Fibroblast of skin of left quadriceps (primary cell): Measurements from ENCODE around the gene CX3CL1.
"Not testable (repeated sequence)": the region's sequence is repeated elsewhere in the genome, so short reads cannot be mapped to it uniquely, and the experiment has no call there.

Experiments used
- DNase-seq, 2 experiments: peaks; one replicate each; pipeline ENCODE4 v3.0.0-alpha.2; 2013; ENCODE audit warnings: low read depth in 2 of 2

Gene CX3CL1

DNA sequence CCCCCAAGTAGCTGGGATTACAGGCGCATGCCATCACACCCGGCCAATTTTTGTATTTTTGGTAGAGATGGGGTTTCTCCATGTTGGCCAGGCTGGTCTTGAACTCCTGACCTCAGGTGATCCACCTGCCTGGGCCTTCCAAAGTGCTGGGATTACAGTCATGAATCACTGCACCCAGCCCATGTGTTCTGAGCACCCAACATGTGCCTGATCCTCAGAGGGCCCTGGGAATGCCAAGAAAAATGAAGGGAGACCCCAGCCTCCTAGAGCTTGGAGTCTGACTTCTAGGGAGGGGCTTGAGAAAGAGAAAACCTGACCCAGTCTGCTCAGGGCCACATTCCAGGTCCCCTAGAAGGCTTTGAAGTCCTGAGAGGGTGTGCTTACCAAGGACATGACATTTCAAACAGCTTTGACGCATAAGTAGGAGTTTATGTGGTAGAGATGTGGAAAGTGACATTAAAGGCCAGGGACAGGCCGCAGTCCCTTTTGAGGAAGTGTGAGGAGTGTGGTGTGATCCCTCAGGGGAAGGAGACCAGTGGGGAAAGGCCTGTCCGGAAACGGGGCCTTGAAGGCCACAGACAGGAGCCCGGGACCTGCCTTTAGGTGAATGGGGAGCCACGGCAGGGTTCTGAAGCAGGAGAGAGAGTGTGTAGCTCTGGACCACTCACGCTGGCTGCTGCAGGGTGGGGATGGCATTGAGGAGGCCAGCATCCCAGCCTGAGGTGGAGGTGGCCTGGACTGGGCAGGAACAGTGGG lies 14.8 kb upstream of the CX3CL1 start:
- no peak for DNase-seq

DNA sequence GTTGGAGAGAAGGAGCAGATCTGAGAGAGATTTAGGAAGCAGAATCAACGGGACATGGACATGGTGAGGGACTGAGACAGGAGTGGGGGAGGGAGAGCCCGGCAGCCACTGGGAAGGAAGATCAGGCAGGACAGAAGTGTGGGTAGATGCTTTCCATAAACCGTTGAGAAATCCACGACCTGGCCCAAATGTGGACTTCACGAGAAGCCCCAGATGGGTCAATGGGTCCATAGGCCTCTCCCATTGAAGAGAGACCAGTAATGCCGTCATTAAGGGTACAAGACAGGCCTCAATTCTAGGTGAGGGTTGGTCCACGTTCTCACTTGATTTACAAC lies 14.2 kb upstream of the CX3CL1 start:
- DNase-seq, result no peak

DNA sequence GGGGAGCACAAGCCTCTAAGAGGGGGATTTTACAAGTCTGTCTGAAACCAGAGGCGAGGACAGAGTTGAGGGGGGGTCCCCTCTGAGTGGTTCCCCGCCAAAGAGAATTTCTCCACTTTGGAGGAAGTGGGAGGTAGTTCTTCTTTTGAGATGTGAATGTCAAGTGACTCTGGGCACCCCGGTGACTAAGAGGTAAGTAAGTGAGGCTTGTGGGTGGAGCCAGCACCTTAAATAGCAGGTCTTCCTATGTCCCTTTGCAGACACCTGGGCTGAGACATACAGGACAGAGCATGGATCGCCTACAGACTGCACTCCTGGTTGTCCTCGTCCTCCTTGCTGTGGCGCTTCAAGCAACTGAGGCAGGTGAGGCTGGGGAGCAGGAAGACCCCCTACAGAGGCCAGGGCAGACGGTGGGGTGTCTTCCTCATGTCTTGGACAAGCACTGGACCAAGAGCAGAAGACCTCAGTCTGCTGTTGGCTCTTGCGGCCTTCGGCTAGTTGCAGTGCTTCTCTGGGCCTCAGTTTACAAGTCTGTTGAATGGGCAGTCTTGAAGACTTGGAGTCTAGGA lies 13.7 kb upstream of the CX3CL1 start, which contains the start of gene CCL22:
Gene CCL22, plus strand, starts transcription at position 257 of the 569 bp plus-strand sequence. Its CDS starts 34 bp downstream, at position 291.
- DNase-seq, result no peak

DNA sequence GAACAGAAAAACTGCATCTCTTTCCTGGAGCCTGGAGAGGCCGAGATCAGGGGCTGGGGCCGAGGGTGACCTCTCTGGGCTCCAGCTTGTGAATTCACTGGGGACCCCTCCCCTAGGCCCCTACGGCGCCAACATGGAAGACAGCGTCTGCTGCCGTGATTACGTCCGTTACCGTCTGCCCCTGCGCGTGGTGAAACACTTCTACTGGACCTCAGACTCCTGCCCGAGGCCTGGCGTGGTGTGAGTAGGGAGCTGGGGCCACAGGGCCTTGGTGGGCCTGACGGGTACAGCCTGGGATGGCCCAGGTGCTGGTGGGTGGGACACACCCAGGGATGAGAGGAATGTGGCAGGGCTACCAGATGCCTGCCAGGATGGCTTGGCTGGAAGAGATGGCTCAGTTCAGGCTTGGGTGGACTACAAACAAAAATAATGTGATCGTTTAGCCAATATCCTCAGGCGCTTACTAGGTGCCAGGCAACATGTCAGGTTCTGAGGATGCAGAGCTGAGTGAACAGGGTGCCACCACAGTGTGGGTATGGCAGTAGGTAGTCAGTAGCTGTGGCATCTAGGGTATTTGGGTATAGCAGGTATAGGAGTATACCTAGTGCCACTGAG lies 11.9 kb upstream of the CX3CL1 start:
- DNase-seq, result no peak

DNA sequence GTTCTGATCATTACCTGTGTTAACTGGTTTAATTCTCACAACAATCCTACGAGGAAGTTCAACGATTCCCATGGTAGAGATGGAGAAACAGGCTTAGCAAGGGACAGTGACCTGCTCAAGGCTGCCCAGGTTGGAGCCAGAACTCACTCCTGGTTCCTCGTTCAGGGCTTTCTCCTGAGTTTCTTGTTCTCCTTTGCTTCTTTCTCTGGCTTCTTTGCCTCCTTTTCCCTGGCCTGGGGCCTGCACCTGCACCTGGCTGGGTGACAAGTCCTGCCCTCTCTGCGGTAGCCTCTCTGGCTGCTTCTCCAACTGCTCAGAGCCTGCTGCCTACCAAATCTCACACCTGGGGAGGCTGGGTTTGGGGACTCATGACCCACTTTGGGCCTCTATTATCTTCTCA lies 10.9 kb upstream of the CX3CL1 start:
- DNase-seq, result no peak

DNA sequence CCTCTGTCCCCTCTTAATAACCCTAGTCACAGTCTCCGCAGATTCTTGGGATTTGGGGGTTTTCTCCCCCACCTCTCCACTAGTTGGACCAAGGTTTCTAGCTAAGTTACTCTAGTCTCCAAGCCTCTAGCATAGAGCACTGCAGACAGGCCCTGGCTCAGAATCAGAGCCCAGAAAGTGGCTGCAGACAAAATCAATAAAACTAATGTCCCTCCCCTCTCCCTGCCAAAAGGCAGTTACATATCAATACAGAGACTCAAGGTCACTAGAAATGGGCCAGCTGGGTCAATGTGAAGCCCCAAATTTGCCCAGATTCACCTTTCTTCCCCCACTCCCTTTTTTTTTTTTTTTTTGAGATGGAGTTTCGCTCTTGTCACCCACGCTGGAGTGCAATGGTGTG lies 8.1 kb upstream of the CX3CL1 start:
- DNase-seq, result no peak

DNA sequence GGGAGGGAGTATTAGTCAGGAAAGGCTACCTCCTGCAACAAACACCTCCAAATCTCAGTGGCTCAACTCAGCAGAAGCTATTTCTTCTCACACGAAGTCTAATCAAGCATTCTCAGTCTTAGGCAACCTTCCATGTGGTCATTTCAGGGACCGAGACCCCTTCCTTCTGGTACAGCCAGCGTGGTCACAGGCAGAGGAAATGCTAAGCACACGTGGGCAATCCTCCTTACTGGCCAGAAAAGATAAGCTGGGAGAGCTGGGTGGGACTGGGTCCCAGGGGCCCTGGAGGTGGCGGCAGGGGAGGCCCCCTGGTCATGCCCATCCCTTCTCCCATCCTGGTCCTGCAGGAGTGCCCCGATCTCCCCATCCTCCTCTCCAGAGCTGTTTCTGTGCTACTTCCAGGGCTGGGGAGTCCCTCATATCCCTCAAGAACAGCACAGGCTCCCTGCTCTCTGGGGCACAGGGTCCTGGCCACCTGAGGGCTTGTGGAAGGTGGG lies 5.7 kb upstream of the CX3CL1 start:
- DNase-seq, result no peak

DNA sequence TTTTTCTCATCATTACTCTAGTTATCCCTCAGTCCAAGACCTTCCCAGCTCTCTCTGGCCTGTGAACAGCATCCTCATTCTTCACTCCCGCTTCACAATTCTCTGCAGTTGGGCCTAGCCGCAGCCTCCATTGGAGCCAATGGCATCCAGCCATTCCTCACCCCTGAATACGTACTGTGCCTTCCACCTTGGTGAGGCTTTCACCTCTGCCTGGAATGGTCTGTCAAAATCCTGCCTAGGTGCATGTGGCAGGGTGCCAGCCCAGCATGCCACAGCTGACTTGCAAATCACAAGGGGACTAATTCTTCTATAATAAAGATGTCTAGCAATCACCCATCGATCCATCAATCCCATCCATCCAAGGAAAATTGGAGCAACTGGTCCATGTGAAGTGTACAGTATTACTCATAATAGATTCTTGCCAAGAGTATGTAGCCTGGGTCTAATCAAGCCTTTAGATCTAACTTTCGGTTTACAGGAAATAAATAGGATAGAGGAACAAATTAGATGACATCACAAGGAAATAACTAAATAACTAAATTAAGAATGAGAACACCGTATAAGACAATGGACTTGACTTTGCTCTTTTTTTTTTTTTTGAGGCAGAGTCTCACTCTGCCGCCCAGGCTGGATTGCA lies 5.1 kb upstream of the CX3CL1 start:
- no peak for DNase-seq

DNA sequence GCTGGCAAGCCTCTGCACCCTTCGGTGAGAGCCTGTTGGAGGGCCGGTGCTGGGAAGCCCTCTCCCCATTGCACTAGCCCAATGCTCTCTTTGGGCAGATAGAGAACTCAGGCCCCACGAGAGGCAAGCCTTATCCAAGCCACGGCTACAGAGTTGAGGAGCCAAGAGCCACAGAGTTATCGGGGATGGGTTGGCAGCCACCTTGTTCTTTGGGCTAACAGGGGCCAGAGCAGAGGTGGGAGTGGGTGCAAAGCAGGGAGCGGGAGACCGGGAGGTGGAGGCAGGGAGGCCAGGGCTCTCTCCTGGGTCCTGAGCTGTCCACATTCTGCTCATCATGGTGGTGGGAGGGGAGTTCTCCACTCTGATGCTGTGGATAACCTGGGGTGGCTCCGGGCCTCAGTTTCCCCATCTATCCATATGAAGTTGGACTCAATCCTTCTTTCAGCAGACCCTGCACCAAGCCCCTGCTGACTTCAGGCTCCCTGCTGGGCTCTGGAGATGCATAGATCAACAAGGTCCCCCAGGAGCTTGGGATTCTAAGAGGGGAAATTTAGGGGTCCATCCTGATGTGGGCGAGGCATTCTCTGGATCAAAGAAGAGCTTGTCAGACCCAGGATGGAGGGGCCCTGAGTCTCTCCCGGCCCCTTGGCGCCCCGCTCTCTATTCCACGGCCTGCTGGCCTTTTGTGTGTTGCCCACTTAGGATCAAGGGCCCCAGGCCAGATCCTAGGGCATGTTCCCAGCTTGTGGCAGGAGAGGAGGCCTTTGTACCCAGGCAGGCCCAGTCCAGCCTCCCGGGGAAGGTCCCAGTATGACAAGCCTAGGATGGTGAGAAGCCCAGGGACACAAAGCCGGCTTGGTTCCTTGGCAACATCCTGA lies 557 bp upstream of the CX3CL1 start:
- DNase-seq, result no peak

DNA sequence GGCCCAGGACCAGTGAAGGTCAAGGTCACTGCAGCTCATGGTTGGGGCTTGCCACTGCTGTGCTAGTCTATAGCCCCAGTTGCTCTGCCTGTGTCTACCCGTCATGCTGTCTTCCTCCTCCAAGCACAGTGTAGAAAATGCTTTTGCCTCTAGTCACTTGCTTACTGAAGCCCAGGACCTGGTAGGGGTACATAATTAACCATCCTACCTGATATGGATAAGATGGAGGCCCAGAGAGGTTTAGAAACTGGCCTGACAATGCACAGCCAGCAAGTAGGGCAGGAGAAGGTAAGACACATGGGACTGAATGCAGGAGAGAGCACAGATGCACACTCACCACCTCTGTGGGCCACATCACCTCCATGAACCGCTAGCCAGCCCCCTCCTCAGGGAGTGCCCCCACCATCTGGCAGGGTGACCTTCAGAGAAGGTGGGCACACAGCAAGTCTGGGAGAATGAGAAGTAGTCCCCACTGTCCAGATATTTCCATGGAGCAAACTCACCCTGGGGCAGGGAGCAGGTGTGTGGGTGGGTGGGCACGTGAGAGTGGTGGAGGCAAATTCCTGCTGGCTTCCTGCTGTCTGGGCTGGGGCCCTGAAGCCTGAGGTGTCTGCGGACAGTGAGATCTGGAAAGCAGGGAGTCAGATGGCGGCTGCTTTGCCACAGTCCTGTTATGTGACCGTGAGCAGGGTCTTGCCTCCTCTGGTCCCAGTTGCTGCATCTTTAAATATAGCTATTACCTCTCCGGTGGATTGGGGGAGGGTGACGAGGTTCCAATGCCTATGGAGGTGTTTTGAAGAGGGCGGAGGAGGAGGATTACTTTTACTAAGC lies 1.0 kb downstream of the CX3CL1 start:
- DNase-seq, result no peak

DNA sequence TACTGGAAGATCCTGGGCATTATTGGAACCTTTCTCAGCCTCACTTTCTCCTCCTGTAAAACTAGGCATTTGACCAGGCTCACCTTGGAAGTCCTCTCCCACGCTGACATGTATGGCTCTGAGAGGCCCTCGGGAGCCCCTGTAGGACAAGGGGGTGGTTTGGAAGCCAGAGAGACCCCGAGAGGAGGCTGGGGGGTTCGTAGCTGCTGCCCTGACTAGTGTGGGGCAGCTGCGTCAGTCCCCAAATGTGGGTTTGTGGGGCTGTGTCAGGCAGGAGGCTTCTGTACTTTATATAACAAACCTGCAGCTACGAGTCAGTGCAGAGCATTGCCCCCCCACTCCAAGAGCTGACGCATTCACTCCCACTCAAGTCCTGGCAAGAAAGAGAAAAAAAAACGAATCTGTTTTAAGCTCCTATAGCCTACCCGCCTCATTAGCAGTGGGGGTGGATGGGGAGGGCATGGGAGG lies 1.8 kb downstream of the CX3CL1 start:
- DNase-seq, result no peak

DNA sequence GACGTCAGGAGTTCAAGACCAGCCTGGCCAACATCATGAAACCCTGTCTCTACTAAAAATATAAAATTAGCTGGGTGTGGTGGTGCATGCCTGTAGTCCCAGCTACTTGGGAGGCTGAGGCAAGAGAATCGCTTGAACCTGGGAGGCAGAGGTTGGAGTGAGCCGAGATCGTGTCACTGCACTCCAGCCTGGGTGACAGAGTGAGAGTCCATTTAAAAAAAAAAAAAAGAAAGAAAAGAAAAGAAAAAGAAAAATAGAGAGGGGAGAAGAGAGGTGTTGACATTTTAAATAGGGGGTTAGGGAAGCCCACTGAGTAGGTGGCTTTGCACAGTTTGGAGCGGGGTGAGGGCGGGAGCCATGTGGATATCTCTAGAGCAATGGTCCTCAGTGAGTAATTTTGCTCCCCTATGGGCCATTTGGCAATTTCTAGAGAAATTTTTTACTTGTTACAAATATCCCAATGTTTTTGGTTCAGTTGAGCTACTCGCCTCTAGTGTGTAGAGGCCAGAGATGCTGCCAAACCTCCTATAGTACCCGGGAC lies 2.7 kb downstream of the CX3CL1 start:
- not testable (repeated sequence) for DNase-seq

DNA sequence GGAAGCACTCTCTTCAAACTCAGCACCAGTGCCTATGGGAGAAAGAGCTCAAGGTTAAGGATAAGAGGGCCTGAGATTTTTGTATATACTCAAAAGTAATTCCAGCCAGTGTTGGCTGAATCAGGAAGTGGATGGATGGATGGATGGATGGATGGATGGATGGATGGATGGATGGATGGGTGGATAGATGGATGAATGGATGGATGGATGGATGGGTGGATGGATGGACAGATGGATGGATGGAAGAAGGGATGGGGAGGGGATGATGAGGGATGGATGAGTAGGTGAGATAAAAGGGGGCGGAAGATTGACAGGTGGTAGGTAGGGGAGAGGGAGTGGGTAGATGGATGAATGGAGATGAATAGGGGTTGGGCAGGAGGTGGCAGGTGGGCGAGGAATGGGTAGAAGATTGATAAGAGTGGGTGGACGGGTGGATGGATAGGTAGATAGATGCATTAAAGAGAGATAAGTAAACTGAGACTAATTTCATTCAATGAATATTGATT lies 4.1 kb downstream of the CX3CL1 start:
- no peak for DNase-seq

DNA sequence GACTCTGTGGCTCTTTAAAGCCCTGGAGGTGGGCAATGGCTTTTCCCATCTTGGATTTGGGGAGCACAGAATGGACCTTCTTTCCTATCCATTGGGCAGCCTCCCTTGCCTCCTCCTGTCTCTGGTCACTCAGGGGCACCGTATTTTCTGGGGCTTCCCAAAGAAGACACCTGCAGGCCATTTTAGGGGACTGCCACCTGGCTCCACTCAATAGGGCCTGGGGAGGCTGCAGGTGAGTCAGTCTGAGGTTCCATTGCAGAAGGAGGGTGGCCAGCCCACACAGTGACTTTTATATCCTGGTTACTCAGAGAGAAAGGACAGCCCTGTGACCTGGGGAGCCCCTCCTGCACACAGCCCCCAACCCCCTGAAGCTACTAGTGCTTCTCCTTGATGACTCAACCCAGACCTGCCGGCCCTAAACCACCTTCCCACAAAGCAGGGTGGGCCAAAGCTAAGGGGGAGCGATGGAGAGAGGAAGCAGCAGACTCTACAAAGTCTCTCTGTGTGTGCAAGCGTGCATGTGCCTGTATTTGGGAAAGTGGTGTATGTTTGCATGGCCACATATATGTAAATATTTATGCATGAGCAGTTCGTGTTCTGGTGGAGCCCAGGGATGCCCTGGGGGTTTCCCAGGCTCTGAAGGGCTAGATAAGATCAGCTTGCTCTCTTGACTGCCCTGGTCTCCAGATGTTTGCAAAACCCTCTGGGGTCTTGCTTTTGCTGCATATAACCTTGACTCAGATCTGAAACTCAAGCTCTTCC lies 5.0 kb downstream of the CX3CL1 start:
- no peak for DNase-seq

DNA sequence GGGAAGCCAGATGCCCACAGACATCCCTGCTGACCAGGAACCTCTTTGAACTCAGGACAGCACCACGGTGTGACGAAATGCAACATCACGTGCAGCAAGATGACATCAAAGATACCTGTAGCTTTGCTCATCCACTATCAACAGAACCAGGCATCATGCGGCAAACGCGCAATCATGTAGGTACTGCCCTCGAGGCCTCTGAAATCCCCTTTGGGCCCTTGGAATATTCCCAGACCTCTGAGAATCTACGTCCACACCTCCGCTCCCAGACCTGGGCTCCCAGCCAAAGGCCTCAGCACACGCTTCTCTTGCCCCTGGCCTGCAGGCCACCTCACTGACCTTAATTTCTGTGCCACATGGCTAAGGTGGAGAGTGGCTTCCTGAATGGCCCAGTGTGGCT lies 7.3 kb downstream of the CX3CL1 start:
- DNase-seq, result no peak

DNA sequence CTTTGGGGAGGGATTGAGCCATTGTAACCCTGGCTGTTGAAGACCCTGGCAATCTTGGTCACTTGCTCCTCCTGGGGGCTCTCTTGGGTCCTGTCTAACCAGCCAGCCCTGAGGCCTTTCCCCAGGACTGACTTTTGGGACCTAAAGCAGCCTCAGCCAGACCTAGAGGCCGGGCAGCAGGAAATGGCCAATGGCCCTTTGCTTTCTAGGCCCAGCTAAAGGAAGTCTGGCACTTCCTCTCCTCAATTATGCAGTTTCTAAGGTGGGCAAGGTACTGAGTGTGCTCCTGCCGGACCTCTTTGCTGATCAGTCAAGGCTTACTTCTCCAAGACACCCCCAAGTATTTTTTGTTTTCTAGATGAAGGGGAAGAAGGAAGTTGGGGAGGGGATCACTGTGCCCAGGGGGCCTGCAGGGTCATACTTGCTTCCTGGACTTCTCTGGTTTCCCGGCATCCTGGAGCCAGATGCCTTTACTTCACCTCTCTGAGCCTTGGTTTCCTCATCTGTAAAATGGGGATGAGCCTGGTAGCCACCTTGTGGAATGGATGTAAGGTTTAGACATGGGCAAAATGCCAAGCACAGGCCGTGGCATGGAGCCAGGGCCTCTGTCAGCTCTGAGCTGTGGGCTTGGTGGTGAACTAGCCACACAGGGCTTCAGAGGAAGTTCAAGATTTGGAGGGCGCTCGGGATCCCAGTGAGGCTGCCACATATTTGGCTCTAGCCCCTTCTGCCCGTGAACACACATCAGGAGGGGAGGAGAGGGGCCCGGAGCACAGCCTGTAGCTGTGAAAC lies 8.6 kb downstream of the CX3CL1 start:
- DNase-seq, result no peak

DNA sequence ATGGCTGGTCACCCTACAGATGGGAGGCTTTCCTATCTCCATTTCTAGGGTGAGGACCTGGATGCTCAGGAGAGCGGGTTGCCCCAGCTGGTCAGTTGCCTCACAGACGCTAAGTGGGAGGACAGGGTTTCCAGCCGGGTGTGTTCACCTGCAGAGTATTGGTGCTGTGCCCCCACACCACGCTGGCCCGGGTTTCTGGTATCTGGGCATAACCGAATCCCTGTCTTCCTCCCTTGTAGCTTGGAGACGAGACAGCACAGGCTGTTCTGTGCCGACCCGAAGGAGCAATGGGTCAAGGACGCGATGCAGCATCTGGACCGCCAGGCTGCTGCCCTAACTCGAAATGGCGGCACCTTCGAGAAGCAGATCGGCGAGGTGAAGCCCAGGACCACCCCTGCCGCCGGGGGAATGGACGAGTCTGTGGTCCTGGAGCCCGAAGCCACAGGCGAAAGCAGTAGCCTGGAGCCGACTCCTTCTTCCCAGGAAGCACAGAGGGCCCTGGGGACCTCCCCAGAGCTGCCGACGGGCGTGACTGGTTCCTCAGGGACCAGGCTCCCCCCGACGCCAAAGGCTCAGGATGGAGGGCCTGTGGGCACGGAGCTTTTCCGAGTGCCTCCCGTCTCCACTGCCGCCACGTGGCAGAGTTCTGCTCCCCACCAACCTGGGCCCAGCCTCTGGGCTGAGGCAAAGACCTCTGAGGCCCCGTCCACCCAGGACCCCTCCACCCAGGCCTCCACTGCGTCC lies 9.7 kb downstream of the CX3CL1 start:
- DNase-seq, result no peak
